GM23248 (cell line): ENCODE results near the gene CAMK1.

Experiments used
- EZH2 ChIP-seq: fragments of 200-600 bp; sonication (generic); IDR thresholded peaks from 2 replicates; pipeline ENCODE4 v1.6.1; 2018; ENCODE audit warnings: antibody characterized with exemption, mild to moderate bottlenecking; ENCODE audit not compliant: insufficient read depth, poor library complexity, severe bottlenecking
- EZH2phosphoT487 ChIP-seq: fragments of 200-600 bp; sonication (generic); IDR thresholded peaks from 2 replicates; pipeline ENCODE4 v1.6.1; 2018; ENCODE audit warnings: antibody characterized with exemption, moderate library complexity, mild to moderate bottlenecking, low read depth; ENCODE audit not compliant: insufficient read depth

DNA sequence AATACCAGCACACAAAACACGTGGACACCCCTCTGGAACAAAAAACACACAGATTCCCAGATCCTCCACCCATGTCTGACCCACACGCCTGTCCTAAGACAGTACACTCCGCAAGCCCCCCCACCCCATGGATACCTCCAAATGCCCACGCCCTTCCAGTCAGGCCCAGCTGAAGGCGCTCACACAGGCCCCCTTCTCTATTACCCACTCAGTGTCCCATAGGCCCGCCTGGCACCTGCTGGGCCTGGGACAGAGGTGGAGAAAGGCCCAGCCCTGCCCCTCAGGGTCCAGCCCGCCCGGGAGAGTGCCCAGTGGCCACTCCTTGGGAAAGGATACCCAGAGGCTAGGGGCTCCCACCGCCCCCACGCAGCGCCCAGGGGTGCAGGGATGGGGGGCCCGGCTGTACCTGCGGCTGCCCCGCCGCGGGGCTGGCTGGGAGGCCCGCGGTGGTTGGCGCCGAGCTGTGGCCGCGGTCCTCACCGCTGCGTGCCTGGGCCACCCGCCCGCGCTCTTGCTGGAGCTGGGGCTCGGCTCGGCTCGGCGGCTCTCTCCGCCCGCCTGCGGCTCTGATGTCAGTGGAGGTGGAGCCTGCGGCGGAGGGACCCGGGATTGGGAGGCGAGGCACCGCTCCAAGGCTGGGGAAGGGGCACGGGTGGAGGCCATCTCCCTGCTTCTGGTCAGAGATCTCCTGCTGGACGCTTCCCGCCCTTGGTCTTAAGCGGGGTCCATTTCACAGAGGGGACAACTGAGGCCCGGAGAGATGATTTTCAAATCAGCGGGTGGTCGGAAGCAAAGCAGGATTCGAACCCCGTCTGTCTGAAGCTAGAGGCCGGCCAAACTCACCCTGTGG, at the start of gene CAMK1:
- TF ChIP-seq EZH2phosphoT487 (no peak), EZH2 (no peak)
